ENCODE measurements around the gene TBC1D30.

The TBC1D30 gene

DNA sequence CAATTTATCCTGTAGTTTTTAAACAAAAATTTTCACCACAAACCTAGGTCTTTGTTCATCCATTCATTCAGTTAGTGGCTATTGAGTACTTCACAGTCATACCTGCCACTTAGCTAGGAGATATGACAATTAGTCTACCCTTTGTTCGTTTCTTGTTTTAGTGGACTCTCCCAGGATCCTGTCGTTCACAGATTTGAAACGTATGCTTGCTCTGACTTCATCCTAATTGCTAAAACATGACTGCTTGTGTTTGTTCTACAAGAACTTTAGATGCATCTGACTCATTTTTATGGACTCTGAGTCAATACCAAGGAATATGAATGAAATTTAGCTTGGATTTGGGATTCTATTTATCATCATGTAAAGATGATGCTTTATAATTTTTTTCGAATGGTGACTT lies 69.5 kb downstream of the TBC1D30 start:
- TF ChIP-seq, protein P1, sequence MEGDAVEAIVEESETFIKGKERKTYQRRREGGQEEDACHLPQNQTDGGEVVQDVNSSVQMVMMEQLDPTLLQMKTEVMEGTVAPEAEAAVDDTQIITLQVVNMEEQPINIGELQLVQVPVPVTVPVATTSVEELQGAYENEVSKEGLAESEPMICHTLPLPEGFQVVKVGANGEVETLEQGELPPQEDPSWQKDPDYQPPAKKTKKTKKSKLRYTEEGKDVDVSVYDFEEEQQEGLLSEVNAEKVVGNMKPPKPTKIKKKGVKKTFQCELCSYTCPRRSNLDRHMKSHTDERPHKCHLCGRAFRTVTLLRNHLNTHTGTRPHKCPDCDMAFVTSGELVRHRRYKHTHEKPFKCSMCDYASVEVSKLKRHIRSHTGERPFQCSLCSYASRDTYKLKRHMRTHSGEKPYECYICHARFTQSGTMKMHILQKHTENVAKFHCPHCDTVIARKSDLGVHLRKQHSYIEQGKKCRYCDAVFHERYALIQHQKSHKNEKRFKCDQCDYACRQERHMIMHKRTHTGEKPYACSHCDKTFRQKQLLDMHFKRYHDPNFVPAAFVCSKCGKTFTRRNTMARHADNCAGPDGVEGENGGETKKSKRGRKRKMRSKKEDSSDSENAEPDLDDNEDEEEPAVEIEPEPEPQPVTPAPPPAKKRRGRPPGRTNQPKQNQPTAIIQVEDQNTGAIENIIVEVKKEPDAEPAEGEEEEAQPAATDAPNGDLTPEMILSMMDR (IDR thresholded peaks at IDR 0.05; ENCODE audit: insufficient read depth, low read length, poor library complexity, severe bottlenecking), result no peak
- no peak for TF ChIP-seq EZH2phosphoT487 (conservative IDR thresholded peaks at IDR 0.05; ENCODE audit: low read length)
- no peaks in the 10 kb centered on the region for H4K20me1 ChIP-seq (ENCODE audit: low read depth, low read length)
- H3K9ac ChIP-seq (ENCODE audit: low read length), result no peak overlapping the region
- no peaks in the 10 kb centered on the region for H3K79me2 ChIP-seq (ENCODE audit: insufficient read depth, low read length)
- H3K27me3 ChIP-seq (ENCODE audit: low read length), result no peaks in the 10 kb centered on the region
- H3K27ac ChIP-seq (ENCODE audit: low read depth, low read length), result no peak overlapping the region
- no peaks in the 10 kb centered on the region for H3K9me2 ChIP-seq (replicated peaks; ENCODE audit: insufficient read depth, low read length)
- H2AFZ ChIP-seq (ENCODE audit: low read depth, low read length, severe bottlenecking), result no peak overlapping the region
- H3F3A ChIP-seq (ENCODE audit: insufficient read depth), result no peaks in the 10 kb centered on the region
- H3K36me3 ChIP-seq (ENCODE audit: low read length), result no peaks in the 10 kb centered on the region
- H3K4me3 ChIP-seq (ENCODE audit: insufficient read depth, low read length, poor library complexity, severe bottlenecking), result no peak overlapping the region
- no peak overlapping the region for H3K4me2 ChIP-seq (ENCODE audit: low read depth, low read length, poor library complexity, severe bottlenecking)
- no peaks in the 10 kb centered on the region for H3K9me3 ChIP-seq (ENCODE audit: insufficient read depth, low read length)

GRCh38 chr12:64894827-64895475 lies 70.5 kb downstream of the TBC1D30 start:
- Histone ChIP-seq H3K27ac (ENCODE audit: low read depth, low read length) (no peak overlapping the region), H3K9ac (ENCODE audit: low read length) (no peak overlapping the region), H3F3A (ENCODE audit: insufficient read depth) (no peaks in the 10 kb centered on the region), H3K79me2 (ENCODE audit: insufficient read depth, low read length) (no peaks in the 10 kb centered on the region), H3K4me2 (ENCODE audit: low read depth, low read length, poor library complexity, severe bottlenecking) (no peak overlapping the region), H2AFZ (ENCODE audit: low read depth, low read length, severe bottlenecking) (no peak overlapping the region), H3K27me3 (ENCODE audit: low read length) (no peaks in the 10 kb centered on the region), H3K9me3 (ENCODE audit: insufficient read depth, low read length) (no peaks in the 10 kb centered on the region), H3K36me3 (ENCODE audit: low read length) (no peaks in the 10 kb centered on the region), H3K9me2 (replicated peaks; ENCODE audit: insufficient read depth, low read length) (no peaks in the 10 kb centered on the region), H4K20me1 (ENCODE audit: low read depth, low read length) (no peaks in the 10 kb centered on the region), H3K4me3 (ENCODE audit: insufficient read depth, low read length, poor library complexity, severe bottlenecking) (no peak overlapping the region)
- TF ChIP-seq EZH2phosphoT487 (conservative IDR thresholded peaks at IDR 0.05; ENCODE audit: low read length), result no peak
- TF ChIP-seq, protein P1 (IDR thresholded peaks at IDR 0.05; ENCODE audit: insufficient read depth, low read length, poor library complexity, severe bottlenecking), result no peak

DNA sequence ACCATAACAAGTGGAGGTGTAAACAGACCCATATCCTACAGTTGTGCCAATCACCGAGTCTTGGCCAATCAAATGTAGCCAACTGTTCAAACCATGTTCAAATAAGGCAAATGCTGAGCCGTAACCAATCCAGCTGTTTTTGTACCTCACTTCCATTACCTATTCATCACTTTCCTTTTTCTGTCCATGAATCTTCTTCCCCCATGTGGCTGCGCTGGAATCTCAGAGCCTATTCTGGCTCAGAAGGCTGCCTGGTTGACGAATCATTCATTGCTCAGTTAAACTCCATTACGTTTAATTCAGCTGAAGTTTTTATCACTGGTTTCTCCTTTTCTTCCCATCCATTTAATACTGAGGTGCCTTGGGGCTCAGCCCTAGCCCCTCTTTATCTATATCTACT lies 71.1 kb downstream of the TBC1D30 start:
- no peaks in the 10 kb centered on the region for H3F3A ChIP-seq (ENCODE audit: insufficient read depth)
- H3K4me2 ChIP-seq (ENCODE audit: low read depth, low read length, poor library complexity, severe bottlenecking), result no peak overlapping the region

More for the DNA sequence above, 71.1 kb downstream of the TBC1D30 start:
- H3K27me3 ChIP-seq (ENCODE audit: low read length), result no peaks in the 10 kb centered on the region
- no peak overlapping the region for H3K9ac ChIP-seq (ENCODE audit: low read length)
- no peak overlapping the region for H2AFZ ChIP-seq (ENCODE audit: low read depth, low read length, severe bottlenecking)
- TF ChIP-seq, protein P1 (IDR thresholded peaks at IDR 0.05; ENCODE audit: insufficient read depth, low read length, poor library complexity, severe bottlenecking), result no peak
- no peak for TF ChIP-seq EZH2phosphoT487 (conservative IDR thresholded peaks at IDR 0.05; ENCODE audit: low read length)
- H3K36me3 ChIP-seq (ENCODE audit: low read length), result no peaks in the 10 kb centered on the region
- no peaks in the 10 kb centered on the region for H4K20me1 ChIP-seq (ENCODE audit: low read depth, low read length)
- no peak overlapping the region for H3K27ac ChIP-seq (ENCODE audit: low read depth, low read length)
- H3K9me2 ChIP-seq (replicated peaks; ENCODE audit: insufficient read depth, low read length), result no peaks in the 10 kb centered on the region
- H3K79me2 ChIP-seq (ENCODE audit: insufficient read depth, low read length), result no peaks in the 10 kb centered on the region
- no peak overlapping the region for H3K4me3 ChIP-seq (ENCODE audit: insufficient read depth, low read length, poor library complexity, severe bottlenecking)
- H3K9me3 ChIP-seq (ENCODE audit: insufficient read depth, low read length), result no peaks in the 10 kb centered on the region

Data from SU-DHL-6 (cell line).